NOMO-1 (cell line): ENCODE results near the gene ATAD3C.
"Not testable (repeated sequence)": the region's sequence is repeated elsewhere in the genome, so short reads cannot be mapped to it uniquely, and the experiment has no call there.

Experiments
- DNase-seq, 2 experiments: peaks; one replicate each; lab custom pipeline; 2025; ENCODE audit not compliant: unreplicated experiment in 2 of 2; lab: John Stamatoyannopoulos, UW

Gene ATAD3C

DNA sequence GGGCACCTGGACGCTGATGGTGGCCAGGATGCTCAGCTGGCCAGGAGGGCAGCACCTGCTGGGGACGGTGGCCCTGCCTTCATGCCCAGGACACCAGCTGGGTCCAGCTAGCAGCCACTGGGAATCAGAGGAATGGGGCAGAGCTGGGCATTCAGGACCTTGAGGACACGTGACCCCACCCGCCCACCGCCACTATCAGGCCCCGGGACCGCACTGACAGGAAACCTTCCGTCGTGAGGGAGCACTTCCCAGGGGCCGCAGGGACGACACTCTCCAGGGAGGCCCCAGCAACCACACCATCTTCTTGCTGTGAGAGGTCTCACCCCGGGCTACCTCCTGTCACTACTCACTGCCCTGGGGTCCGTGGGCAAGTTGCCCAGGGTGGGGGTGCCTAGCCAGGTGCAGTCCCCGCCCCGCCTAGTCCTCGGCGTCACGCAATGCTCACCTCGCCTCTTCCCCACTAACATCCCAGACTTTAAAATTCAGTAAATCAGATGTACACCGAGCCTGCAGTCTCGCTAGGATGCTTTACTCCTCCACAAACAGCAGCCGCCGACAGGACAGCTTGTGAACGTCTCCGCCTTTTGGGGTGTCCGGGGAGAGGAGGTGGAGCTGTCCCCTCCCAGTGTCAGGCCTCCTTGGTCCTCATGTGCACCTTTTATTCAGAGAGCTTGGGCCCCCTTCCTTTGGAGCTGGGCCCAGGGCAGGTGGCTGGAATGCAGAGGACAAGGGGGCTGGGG lies 9.1 kb upstream of the ATAD3C start:
- DNase-seq, result no peak

DNA sequence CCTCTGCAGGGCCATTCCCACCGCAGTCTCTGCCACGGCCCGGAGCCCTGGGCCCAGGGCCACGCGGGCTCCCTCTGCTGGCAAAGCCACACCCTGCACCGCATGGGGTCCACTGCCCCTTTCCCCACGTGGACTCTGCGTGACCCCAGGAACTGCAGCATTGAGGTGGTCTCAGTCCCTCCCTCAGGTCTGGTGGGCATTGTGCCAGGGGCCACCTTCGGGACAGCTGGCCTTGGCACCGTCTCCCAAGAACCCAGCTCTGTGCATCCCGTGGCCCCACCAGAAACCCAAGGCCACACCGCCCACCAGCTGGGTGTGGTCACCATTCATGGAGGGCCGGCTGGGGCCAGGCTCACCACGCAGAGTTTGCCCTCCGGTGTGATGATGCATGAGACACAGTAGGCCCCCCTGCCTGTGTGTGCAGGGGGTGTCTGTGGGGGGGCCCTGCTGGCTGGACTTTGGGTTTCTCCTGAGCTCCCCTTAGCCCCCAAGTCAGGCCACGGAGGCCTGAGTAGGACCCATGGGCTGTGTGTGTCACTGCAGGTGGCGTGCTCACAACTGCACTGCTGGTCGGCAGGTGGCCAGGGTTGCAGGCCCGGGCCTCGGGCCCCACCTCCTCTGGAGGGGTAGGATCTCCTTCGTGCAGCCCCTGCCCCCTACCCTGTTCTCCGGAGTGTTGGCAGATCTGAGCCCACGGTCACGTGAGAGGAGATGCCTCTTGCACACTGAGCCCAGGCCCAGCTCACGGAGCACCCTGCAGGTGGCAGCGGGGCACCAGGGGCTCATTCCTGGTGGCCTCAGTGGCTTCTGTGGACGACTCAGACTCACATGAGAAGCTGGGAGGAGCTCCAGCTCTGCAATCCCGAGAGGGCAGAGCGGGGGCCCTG lies 8.2 kb upstream of the ATAD3C start:
- peak; percentile 42 to 52 for DNase-seq

DNA sequence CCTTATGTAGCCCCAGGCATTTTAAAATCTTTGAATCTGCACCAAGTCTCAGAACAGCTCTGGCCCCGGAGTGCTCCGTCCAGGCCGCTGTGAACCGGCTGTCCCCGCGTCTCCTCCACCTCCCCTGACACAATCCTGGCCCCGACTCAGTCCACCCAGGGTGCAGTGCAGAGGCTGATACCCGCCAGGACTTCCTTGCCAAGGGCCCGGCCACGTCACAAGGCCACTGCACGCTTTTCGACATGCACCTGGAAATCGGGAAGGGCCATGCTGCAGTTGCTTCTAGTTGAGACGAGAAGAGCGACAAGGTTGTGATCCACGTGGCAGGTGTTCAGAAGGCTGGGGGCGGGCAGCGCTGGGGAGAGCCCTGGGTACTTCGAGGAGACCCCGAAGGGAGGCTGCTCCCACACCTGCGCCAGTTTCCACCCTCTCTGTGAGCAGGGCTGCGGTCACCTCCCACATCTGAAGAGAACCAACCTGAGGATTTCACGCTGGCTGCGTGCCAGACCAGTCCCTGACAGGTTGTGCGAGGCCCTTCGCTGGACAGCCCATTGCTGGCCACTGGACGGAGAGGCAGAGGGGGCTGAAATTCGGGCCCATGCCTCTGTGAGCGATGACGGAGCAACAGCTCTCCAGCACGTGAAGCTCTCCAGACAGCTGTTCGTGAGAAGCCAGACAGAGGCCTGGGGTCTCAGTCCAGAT lies 7.3 kb upstream of the ATAD3C start:
- DNase-seq, result no peak

DNA sequence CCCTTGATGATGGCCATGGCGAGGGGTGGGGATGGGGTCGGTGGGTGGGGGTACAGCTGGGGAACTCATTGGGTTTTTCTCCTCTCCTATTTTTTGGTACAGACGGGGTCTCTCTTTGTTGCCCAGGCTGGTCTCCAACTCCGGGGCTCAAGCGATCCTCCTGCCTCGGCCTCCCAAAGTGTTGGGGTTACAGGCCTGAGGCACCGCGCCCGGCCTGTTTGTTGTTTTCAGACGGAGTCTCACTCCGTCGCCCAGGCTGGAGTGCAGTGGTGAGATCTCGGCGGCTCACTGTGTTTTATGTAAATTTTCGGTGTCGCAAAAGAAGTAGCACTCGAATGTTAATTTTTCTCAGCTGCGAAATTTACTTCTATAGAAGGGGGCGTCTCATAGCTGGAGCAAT lies 2.9 kb upstream of the ATAD3C start:
- DNase-seq, result not testable (repeated sequence)

DNA sequence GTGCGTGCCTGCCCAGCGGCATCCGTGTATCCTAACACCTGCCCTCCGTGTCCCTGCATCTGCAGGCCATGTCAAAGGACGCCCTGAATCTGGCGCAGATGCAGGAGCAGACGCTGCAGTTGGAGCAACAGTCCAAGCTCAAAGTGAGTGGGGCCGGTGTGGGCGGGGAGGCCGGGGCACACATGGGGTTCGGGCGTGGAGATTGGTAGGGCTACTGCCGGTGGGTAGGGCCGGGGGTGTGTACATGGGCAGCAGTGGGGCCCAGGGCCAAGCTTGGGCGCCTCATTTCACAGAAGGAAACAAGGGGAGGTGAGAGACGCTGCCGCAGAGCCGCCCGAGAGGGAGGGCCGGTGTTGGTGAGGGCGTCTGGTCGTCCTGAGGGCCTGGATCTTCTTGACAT lies 1.1 kb downstream of the ATAD3C start:
- not testable (repeated sequence) for DNase-seq

DNA sequence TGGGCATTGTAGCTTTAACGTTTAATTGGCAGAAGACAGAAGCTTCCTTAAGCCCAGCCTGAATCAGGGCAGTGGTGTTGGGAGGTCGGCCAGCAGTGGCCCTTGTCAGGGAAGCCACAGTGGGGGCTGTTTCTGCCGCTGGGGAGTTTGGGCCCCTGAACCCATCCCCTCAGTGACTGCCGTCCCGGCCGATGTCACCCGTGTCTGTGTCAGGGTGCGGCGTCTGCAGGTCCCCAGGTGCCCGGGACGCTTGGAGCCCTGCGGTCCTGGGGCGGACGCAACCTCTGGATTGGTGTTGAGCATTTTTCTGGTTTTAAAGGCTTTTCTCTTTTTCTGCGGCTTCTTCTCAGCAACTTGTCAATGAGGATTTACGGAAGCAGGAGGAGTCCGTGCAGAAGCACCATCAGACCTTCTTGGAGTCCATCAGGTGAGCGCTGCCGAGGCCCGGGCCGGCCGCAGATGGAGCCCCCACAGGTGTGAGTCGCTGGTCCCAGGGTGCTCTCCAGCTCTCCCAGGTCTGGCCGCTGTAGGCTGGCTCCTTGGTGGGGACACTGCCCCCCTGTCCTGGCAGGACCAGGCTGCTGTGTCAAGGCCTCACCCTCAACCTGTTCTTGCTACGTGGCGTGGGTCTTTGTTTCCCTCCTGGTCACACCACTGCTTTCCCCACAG lies 2.3 kb downstream of the ATAD3C start:
- DNase-seq, result no peak

DNA sequence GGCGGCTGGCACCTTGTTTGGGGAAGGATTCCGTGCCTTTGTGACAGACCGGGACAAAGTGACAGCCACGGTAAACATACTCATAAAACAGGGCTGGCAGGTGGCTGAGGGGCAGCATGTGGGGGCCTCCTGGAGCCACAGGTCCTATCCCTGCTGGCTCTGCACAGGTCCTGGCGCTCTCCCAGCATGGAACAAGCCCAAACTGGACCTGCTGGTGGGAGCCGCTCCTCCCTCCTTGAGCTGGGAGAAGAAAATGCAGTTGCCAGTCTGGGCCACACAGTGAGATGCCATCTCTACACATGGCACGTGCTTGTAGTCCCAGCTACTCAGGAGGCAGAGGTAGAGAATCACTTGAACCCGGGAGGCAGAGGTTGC lies 2.9 kb downstream of the ATAD3C start:
- not testable (repeated sequence) for DNase-seq

DNA sequence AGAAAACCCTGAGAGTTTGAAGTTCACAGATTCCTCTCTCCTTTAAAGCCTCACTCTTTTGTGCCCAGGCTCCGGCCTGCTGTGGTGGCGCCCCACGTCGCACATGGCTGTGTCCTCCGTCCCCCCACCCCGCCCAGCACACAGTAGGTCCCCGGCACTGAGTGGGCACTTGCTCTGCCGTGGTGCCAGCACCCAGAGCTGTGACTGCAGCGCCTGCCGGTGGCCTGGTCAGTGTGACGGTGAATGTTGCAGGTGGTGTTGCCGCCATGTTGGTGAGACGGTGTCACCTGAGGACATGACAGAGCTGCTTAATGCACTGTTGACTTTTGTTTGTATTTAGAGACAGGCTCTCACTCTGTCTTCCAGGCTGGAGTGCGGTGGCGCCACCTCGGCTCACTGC lies 3.4 kb downstream of the ATAD3C start:
- no peak for DNase-seq

DNA sequence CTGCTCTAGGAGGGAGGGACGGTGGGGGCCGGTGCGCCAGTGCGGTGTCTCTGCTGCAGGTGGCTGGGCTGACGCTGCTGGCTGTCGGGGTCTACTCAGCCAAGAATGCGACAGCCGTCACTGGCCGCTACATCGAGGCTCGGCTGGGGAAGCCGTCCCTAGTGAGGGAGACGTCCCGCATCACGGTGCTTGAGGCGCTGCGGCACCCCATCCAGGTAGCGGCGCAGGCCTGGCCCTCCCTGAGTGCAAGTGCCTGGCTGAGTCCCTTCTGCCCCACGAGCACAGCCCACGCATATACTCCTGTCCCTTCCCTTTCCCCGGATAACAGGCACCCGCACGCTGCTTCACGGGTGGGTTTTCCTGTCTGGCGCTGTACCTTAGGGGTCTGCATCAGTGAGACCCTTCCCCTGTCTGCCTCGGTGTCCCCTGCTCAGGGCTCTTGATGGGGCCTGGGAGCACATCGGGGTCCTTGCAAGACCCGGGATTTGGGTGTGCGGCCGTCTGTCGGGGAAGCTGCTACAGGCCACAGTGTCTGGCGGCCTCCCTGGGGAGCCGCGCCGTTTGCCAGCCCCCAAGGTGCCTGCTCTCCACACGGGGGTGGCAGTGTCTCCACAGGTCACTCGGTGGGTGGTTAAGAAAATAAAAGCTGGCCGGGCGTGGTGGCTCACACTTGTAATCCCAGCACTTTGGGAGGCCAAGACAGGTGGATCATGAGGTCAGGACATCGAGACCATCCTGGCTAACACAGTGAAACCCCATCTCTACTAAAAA lies 5.0 kb downstream of the ATAD3C start:
- DNase-seq, result not testable (repeated sequence)

DNA sequence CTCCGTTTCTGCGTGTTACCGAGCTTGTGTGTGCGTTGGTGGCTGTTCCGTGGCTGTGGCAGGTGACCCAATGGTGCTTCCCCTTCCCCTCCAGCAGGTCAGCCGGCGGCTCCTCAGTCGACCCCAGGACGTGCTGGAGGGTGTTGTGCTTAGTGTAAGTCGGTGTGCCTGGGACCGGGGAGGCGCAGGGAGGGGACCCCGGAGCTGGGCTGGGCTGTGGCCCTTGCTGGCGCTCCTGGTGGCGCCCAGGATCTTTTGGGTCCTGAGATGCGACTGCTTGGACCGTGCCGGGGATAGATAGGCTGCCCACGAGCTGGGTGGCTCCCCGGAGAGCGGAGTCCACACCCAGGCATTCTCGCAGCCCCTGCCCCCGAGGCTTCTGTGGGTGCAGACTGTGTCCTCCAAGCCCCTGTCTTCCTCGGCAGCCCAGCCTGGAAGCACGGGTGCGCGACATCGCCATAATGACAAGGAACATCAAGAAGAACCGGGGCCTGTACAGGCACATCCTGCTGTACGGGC lies 5.9 kb downstream of the ATAD3C start:
- DNase-seq, result no peak

DNA sequence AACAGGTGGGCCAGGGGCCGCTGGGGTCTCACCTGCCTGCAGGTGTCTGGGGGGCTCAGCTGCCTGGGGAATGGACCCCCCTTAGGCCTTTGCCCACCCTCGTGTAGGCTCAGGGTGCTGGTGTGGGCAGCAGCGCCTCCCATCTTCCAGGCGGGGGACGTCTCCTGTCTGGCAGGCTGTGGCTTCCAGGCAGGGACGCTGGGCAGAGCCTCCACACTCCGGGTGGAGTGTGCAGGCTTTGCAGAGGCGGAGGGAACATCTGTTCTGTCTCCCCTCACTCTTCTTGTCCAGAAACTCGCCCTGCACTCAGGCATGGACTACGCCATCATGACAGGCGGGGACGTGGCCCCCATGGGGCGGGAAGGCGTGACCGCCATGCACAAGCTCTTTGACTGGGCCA lies 6.4 kb downstream of the ATAD3C start:
- DNase-seq, result not testable (repeated sequence)

DNA sequence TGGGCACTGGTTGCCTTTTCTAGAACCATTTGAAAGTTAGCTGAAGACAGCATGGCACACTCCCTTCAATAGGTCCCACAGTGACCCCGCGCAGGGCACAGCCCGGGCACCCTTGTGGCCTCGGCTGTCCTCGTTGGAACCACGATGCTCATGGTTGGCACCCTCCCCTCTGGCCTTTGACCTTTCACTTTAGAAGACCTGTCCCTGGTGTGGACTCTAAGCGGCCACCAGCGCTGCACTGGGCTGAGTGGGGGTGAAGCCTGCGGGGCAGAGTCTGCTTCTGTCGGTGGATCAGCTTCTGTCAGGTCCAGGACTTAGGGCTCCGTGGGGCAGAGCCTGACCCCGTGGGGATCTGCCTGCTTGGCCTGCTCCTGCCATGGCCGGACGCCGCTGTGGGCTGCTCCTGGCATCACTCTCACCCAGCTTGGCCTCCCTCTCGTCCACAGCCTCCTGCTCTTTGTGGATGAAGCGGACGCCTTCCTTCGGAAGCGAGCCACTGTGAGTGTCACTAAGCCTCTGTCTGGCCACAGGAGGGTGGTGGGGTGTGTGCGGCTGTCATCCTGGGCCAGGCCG lies 7.3 kb downstream of the ATAD3C start:
- DNase-seq, result not testable (repeated sequence)

DNA sequence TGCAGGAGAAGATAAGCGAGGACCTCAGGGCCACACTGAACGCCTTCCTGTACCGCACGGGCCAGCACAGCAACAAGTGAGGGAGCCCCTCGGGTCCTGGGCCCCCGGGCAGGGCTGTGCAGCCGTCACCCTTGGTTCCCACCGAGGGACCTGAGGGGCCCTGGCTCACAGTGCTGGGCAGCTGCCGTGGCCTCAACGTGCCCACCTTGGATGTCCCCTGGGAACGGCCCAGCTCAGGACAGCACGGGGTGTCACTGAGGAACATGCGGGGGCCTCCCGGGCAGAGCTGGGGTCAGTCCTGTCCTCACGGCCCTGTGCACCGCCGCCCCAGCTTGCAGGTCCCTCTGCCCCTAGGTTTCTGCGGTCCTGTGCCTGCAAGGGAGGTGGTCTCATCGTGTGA lies 9.7 kb downstream of the ATAD3C start:
- DNase-seq, result not testable (repeated sequence)

DNA sequence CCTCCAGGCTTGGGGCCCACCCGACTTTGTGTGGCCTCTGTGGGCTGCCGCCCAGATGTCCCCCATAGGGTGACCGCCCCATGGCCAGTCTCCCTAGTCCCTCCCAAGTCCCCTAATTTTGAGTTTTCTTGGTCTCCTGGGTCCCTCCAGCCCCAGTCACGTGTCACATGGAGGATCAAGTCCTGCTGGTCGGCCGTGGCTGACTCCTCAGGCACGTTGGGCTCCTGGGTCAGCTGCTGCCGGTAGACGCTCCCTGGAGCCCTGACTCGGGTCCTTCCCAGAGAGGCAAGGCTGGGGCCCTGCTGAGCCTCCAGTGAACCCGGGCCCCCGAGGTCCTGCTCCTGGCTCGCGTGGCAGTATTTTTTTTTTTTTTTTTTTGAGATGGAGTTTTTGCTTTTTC lies 10.2 kb downstream of the ATAD3C start:
- DNase-seq, result not testable (repeated sequence)

DNA sequence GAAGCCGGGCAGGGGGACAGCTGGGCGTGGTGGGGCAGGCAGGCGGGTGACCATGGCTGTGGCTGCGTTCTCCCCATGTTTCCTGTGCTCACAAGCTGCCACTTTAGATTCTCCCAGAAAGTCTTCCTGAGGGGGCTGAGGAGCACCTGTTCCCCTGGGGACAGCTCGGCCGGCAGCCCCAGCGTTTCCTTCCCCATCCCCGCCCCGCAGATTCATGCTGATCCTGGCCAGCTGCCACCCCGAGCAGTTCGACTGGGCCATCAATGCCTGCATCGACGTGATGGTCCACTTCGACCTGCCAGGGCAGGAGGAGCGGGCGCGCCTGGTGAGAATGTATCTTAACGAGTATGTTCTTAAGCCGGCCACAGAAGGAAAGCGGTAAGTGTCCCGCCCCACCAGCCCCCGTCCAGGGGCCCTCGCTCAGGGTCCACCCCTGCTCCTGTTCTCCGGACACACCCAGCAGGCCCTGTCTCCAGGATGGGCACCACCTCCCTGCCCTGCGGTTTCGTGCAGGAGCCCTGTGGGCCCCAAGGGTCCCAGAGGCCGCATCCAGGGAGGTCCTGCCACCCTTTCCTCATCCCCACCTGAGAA lies 11.1 kb downstream of the ATAD3C start:
- no peak for DNase-seq

DNA sequence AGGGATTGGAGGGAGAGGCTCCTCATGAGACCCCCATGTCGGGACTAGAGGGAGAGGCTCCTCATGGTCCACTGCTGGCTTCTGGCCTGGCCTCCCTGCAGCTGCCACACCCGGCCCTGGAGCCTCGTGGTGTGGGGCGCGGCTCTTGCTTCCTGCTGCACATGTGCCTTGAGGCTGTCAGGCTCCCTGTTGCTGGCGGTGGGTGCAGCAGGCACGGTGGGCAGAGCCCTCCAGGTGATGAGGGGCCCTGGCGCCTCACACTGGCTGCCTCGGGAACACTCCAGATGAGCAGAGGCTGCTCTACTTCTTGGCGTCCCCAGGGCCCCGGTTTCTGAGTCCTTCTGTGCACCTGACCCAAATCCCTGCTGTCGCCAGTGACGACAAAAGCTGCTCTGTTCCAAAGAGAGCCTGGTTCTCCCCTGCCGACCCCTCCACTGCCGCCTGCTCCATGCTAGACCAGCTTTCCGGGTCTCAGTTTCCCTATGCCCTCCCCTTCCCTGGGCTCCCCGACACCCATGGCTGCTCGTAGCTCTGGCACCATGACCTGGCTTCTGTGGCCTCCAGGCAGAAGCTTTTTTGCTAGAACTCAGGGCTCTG lies 12.3 kb downstream of the ATAD3C start:
- no peak for DNase-seq

DNA sequence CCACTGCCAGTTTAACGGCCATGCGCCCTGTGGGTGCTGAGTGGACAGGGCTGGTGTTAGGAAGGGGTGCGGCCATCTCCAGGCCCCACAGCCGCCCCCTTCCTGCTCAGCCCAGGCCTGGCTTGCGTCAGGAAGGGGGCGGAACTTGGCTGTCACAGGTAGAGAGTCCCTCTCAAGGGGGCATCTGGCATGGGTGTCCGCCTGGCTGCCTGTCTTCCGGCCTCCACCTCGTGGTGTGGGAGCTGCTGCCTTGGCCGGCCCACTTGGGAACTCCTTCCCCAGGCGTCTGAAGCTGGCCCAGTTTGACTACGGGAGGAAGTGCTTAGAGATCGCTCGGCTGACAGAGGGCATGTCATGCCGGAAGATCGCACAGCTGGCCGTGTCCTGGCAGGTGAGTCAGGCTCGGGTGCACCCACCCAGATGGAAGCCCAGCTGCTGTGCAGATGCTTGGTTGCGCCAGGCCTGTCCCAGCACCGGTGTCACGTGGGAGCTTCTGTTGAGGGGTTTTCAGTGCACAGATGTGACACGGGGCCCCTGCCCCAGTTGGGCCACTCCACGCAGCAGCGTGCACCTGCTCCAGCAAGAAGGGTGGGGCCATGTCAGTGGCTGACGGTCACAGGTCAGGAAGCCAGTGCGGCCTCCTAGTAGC lies 13.0 kb downstream of the ATAD3C start:
- DNase-seq, result no peak

DNA sequence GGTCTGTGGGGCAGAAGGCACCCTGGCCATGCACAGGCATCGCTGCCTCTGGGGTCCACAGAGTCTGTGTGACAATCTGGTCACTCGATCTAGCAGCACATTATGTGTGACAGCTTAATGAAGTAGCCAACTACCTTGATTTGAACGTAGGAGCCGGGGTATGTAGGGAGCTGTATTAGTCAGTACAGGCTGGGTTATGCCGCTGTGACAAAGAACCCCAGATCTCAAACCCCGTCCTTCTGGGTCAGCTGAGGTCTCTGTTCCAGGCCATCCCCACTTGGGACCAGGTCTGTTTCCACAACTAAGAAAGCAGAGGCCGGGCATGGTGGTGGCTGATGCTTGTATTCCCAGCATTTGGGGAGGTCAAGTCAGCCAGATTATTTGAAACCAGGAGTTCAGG lies 13.8 kb downstream of the ATAD3C start:
- DNase-seq, result no peak
